ENCODE measurements around the gene SCARF2.

- no peak for TF ChIP-seq GATA2 (IDR thresholded peaks at IDR 0.05; ENCODE audit: low read depth, low read length)
- no peak for TF ChIP-seq GATA3 (IDR thresholded peaks at IDR 0.05; ENCODE audit: low read depth, low read length)
These were observed 9.6 kb downstream of the SCARF2 start for GRCh38 chr22:20427945-20428417.
